Measurements from ENCODE around the gene NPBWR2.

The NPBWR2 gene

GRCh38 chr20:64056889-64057627 lies 50.3 kb downstream of the NPBWR2 start:
- peaks cover 10% of the 10 kb centered on the region for H3K27me3 ChIP-seq (replicated peaks; ENCODE audit: control insufficient read depth, insufficient read depth, low read length, poor library complexity, severe bottlenecking)
- DNase-seq: no peak
- peak overlapping the region; percentile 24 for H3K4me3 ChIP-seq (ENCODE audit: insufficient read depth, low read depth, low read length, poor library complexity, severe bottlenecking)
- no peak overlapping the region for H3K27ac ChIP-seq (ENCODE audit: insufficient read depth, low read length, poor library complexity, severe bottlenecking)
- H3K4me1 ChIP-seq (ENCODE audit: control insufficient read depth, insufficient read depth, low read length, poor library complexity, severe bottlenecking): peaks cover 13% of the 10 kb centered on the region
- H3K36me3 ChIP-seq (ENCODE audit: control insufficient read depth, insufficient read depth, low read length): no peaks in the 10 kb centered on the region
- no peaks in the 10 kb centered on the region for H3K9me3 ChIP-seq (ENCODE audit: control insufficient read depth, low read length)

GRCh38 chr20:64056639-64056888 lies 50.8 kb downstream of the NPBWR2 start:
- DNase-seq: no peak
- H3K36me3 ChIP-seq (ENCODE audit: control insufficient read depth, insufficient read depth, low read length): no peaks in the 10 kb centered on the region

GRCh38 chr20:64055893-64056638 lies 51.3 kb downstream of the NPBWR2 start:
- Histone ChIP-seq H3K27ac (ENCODE audit: insufficient read depth, low read length, poor library complexity, severe bottlenecking) (no peak overlapping the region), H3K4me3 (ENCODE audit: insufficient read depth, low read depth, low read length, poor library complexity, severe bottlenecking) (no peak overlapping the region), H3K9me3 (ENCODE audit: control insufficient read depth, low read length) (no peaks in the 10 kb centered on the region), H3K27me3 (replicated peaks; ENCODE audit: control insufficient read depth, insufficient read depth, low read length, poor library complexity, severe bottlenecking) (peaks cover 18% of the 10 kb centered on the region), H3K36me3 (ENCODE audit: control insufficient read depth, insufficient read depth, low read length) (no peaks in the 10 kb centered on the region), H3K4me1 (ENCODE audit: control insufficient read depth, insufficient read depth, low read length, poor library complexity, severe bottlenecking) (peaks cover 13% of the 10 kb centered on the region)
- DNase-seq: no peak

More at GRCh38 chr20:64056639-64056888, 50.8 kb downstream of the NPBWR2 start:
- Histone ChIP-seq H3K27me3 (replicated peaks; ENCODE audit: control insufficient read depth, insufficient read depth, low read length, poor library complexity, severe bottlenecking) (peaks cover 13% of the 10 kb centered on the region), H3K4me3 (ENCODE audit: insufficient read depth, low read depth, low read length, poor library complexity, severe bottlenecking) (no peak overlapping the region), H3K9me3 (ENCODE audit: control insufficient read depth, low read length) (no peaks in the 10 kb centered on the region), H3K4me1 (ENCODE audit: control insufficient read depth, insufficient read depth, low read length, poor library complexity, severe bottlenecking) (peaks cover 13% of the 10 kb centered on the region), H3K27ac (ENCODE audit: insufficient read depth, low read length, poor library complexity, severe bottlenecking) (no peak overlapping the region)

- Histone ChIP-seq H3K27ac (ENCODE audit: insufficient read depth, low read length, poor library complexity, severe bottlenecking) (no peak overlapping the region), H3K27me3 (replicated peaks; ENCODE audit: control insufficient read depth, insufficient read depth, low read length, poor library complexity, severe bottlenecking) (peaks cover 24% of the 10 kb centered on the region), H3K9me3 (ENCODE audit: control insufficient read depth, low read length) (no peaks in the 10 kb centered on the region), H3K36me3 (ENCODE audit: control insufficient read depth, insufficient read depth, low read length) (no peaks in the 10 kb centered on the region), H3K4me3 (ENCODE audit: insufficient read depth, low read depth, low read length, poor library complexity, severe bottlenecking) (no peak overlapping the region), H3K4me1 (ENCODE audit: control insufficient read depth, insufficient read depth, low read length, poor library complexity, severe bottlenecking) (peaks cover 13% of the 10 kb centered on the region)
- no peak for DNase-seq
These were observed 51.9 kb downstream of the NPBWR2 start for GRCh38 chr20:64055396-64055892.

GRCh38 chr20:64053841-64054661 lies 53.3 kb downstream of the NPBWR2 start:
- Histone ChIP-seq H3K4me3 (ENCODE audit: insufficient read depth, low read depth, low read length, poor library complexity, severe bottlenecking) (no peak overlapping the region), H3K27ac (ENCODE audit: insufficient read depth, low read length, poor library complexity, severe bottlenecking) (no peak overlapping the region), H3K27me3 (replicated peaks; ENCODE audit: control insufficient read depth, insufficient read depth, low read length, poor library complexity, severe bottlenecking) (peaks cover 32% of the 10 kb centered on the region), H3K9me3 (ENCODE audit: control insufficient read depth, low read length) (no peaks in the 10 kb centered on the region), H3K4me1 (ENCODE audit: control insufficient read depth, insufficient read depth, low read length, poor library complexity, severe bottlenecking) (peaks cover 17% of the 10 kb centered on the region), H3K36me3 (ENCODE audit: control insufficient read depth, insufficient read depth, low read length) (no peaks in the 10 kb centered on the region)
- DNase-seq: no peak
